Fibroblast of lung (primary cell): ENCODE results near the gene KCNC2. TPM values are rescaled to one million over a fixed set of nuclear protein-coding genes. Genes with fewer than 3 reads are reported as not detected.

Experiments used
- DNase-seq, 2 donors: peaks; one replicate each; pipeline versions ENCODE4 v3.0.0 to v3.0.0-alpha.2; 2010; ENCODE audit warnings: low read depth in 2 of 2
- H2AFZ ChIP-seq: 2 replicates; pipeline ENCODE4 v1.5.1; 2012; ENCODE audit warnings: low read length, control low read depth, inconsistent platforms
- H3K27ac ChIP-seq: 2 replicates; pipeline ENCODE4 v1.5.1; 2011; ENCODE audit warnings: low read length, control low read depth; ENCODE audit not compliant: insufficient read depth
- H3K27me3 ChIP-seq: 2 replicates; pipeline ENCODE4 v1.5.1; 2011; ENCODE audit warnings: mild to moderate bottlenecking, low read length; ENCODE audit not compliant: control insufficient read depth, insufficient read depth
- H3K36me3 ChIP-seq: 2 replicates; pipeline ENCODE4 v1.5.1; 2011; ENCODE audit warnings: low read length; ENCODE audit not compliant: control insufficient read depth, insufficient read depth
- H3K4me1 ChIP-seq: 2 replicates; pipeline ENCODE4 v1.5.1; 2011; ENCODE audit warnings: low read length; ENCODE audit not compliant: control insufficient read depth, insufficient read depth; ENCODE audit errors: extremely low read depth
- H3K4me2 ChIP-seq: 2 replicates; pipeline ENCODE4 v1.5.1; 2011; ENCODE audit warnings: low read length, control low read depth; ENCODE audit not compliant: insufficient read depth; ENCODE audit errors: extremely low read depth
- H3K4me3 ChIP-seq, 4 experiments: fragments of 200-600 bp in 1 of 4; sonication (generic) in 1 of 4; replicated peaks in 1 of 4; 2 replicates each; pipeline ENCODE4 v1.5.1; 2011 to 2016; ENCODE audit warnings: low read length in 4 of 4, low read depth in 3 of 4, mild to moderate bottlenecking in 3 of 4, control low read depth in 2 of 4, inconsistent platforms in 1 of 4, mixed read lengths in 1 of 4; ENCODE audit not compliant: insufficient read depth in 1 of 4; ENCODE audit errors: control extremely low read depth in 1 of 4
- H3K79me2 ChIP-seq: 2 replicates; pipeline ENCODE4 v1.5.1; 2012; ENCODE audit warnings: mild to moderate bottlenecking, low read length, inconsistent platforms; ENCODE audit not compliant: control insufficient read depth, insufficient read depth
- H3K9ac ChIP-seq: 2 replicates; pipeline ENCODE4 v1.5.1; 2011; ENCODE audit warnings: mild to moderate bottlenecking, low read length, control low read depth; ENCODE audit not compliant: insufficient read depth
- H3K9me3 ChIP-seq: 2 replicates; pipeline ENCODE4 v1.5.1; 2012; ENCODE audit warnings: low read depth, low read length; ENCODE audit not compliant: control insufficient read depth, insufficient read depth
- H4K20me1 ChIP-seq: 2 replicates; pipeline ENCODE4 v1.5.1; 2011; ENCODE audit warnings: low read length; ENCODE audit not compliant: control insufficient read depth, insufficient read depth; ENCODE audit errors: extremely low read depth
- EZH2 ChIP-seq: IDR thresholded peaks from 2 replicates; pipeline ENCODE4 v1.5.1; 2012; ENCODE audit warnings: low read length, control low read depth, mild to moderate bottlenecking; ENCODE audit errors: missing control alignments
- polyA plus RNA-seq, 2 donors: library from polyadenylated mRNA; depleted of rRNA in 1 of 2; stranded (reverse) in 1 of 2; unstranded in 1 of 2; fragments of >200 nt; gene quantifications; 2 replicates each; pipeline ENCODE4 v1.2.1, GENCODE V29; 2011 to 2012; ENCODE audit warnings: missing spikeins in 1 of 2
- total RNA-seq: library from RNA; depleted of rRNA; stranded (reverse); fragments of >200 nt; gene quantifications from 2 replicates; pipeline ENCODE4 v1.2.1, GENCODE V29; 2014
- TF ChIP-seq, protein P1 (sequence below), 2 donors: IDR thresholded peaks in 1 of 2; conservative IDR thresholded peaks in 1 of 2; 1 replicate in 1 of 2; 2 replicates in 1 of 2; pipeline ENCODE4 v1.5.1; 2011 to 2012; ENCODE audit warnings: low read length in 2 of 2, control low read depth in 1 of 2, inconsistent platforms in 1 of 2, low read depth in 1 of 2, mild to moderate bottlenecking in 1 of 2

The KCNC2 gene
- total and polyA plus RNA-seq, 2 donors (not counting 1 experiment from before 2014, with no cell fraction given), result not detected

DNA sequence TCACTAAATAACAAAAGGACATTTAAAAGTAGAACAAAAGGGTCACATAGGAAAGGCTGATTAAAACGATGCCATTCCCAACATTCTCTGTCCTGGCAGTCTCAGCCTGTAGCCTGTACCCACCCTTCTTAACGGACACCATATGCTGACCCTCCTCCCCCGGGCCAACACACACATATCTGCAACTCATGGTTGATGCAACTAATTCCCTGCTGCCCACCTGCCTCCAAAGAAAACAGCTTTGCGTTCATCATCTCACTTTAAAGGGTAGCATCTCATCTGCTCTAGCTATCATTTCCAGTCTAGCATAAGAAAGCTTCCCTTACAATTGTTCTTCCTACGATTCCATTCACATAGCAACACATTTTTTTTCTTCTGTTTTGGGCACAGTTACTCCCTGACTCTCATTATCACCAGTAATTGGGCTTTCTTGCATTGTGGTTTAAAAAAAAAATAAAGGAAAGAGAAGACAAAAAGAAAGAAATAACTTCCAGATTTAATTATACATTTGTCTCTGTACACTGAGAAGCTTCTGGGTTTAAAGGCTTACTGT is 92.9 kb downstream of the KCNC2 start:
- TF ChIP-seq, protein P1, sequence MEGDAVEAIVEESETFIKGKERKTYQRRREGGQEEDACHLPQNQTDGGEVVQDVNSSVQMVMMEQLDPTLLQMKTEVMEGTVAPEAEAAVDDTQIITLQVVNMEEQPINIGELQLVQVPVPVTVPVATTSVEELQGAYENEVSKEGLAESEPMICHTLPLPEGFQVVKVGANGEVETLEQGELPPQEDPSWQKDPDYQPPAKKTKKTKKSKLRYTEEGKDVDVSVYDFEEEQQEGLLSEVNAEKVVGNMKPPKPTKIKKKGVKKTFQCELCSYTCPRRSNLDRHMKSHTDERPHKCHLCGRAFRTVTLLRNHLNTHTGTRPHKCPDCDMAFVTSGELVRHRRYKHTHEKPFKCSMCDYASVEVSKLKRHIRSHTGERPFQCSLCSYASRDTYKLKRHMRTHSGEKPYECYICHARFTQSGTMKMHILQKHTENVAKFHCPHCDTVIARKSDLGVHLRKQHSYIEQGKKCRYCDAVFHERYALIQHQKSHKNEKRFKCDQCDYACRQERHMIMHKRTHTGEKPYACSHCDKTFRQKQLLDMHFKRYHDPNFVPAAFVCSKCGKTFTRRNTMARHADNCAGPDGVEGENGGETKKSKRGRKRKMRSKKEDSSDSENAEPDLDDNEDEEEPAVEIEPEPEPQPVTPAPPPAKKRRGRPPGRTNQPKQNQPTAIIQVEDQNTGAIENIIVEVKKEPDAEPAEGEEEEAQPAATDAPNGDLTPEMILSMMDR (conservative IDR thresholded peaks at IDR 0.05 in 1 of 2, IDR thresholded peaks at IDR 0.05 in 1 of 2; ENCODE audit: low read depth in 1 of 2, low read length in 2 of 2), result no peak
- no peak for TF ChIP-seq EZH2
- no peaks in the 10 kb centered on the region for H4K20me1 ChIP-seq
- H3K4me1 ChIP-seq, result no peaks in the 10 kb centered on the region
- H3K4me2 ChIP-seq, result no peak overlapping the region
- no peak overlapping the region for H3K4me3 ChIP-seq
- H3K27me3 ChIP-seq, result no peaks in the 10 kb centered on the region
- H3K36me3 ChIP-seq, result no peaks in the 10 kb centered on the region
- DNase-seq, result no peak
- no peaks in the 10 kb centered on the region for H3K9me3 ChIP-seq
- H2AFZ ChIP-seq, result no peak overlapping the region
- H3K27ac ChIP-seq, result no peak overlapping the region
- no peak overlapping the region for H3K9ac ChIP-seq
- no peaks in the 10 kb centered on the region for H3K79me2 ChIP-seq

DNA sequence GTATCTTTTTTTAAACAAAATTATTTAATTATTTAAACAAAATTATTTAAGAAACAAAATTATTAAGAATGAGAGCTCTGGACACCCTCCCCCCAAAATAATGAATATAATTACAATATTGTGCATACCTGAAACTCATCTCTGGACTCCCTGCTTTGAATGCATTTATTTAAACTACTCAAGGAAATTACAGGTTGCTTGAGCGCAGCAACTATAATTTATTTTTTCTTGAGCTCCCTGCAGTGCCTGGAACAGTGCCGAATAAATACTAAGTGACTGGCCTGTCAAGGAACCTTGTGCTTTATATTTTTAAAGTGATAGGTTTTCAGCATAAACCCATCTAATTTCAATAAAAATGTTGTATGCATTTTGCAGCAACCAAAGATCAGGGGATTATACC is 93.9 kb downstream of the KCNC2 start:
- Histone ChIP-seq H3K9me3 (no peaks in the 10 kb centered on the region), H3K4me3 (no peak overlapping the region), H3K27me3 (no peaks in the 10 kb centered on the region), H3K4me1 (no peaks in the 10 kb centered on the region), H2AFZ (no peak overlapping the region), H3K36me3 (no peaks in the 10 kb centered on the region), H3K79me2 (no peaks in the 10 kb centered on the region), H4K20me1 (no peaks in the 10 kb centered on the region), H3K9ac (no peak overlapping the region), H3K27ac (no peak overlapping the region), H3K4me2 (no peak overlapping the region)
- no peak for TF ChIP-seq EZH2
- TF ChIP-seq, protein P1 (conservative IDR thresholded peaks at IDR 0.05 in 1 of 2, IDR thresholded peaks at IDR 0.05 in 1 of 2; ENCODE audit: low read depth in 1 of 2, low read length in 2 of 2), result no peak
- no peak for DNase-seq

DNA sequence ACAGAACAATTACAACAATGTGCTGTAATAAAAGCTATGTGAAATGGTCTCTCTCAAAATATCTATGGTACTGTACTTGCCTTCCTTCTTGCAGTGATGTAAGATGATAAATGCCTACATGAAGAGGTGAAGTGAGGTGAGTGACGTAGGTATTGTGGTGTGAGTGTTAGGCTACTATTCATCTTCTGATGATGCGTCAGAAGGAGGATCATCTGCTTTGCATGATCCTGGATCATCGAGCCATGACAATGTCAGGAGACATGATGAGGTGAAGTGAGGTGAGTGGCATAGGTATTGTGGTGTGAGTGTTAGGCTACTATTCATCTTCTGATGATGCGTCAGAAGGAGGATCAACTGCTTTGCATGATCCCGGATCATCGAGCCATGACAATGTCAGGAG is 105.8 kb downstream of the KCNC2 start:
- no peak overlapping the region for H3K4me3 ChIP-seq
- no peaks in the 10 kb centered on the region for H3K9me3 ChIP-seq
- TF ChIP-seq EZH2, result no peak
- TF ChIP-seq, protein P1 (conservative IDR thresholded peaks at IDR 0.05 in 1 of 2, IDR thresholded peaks at IDR 0.05 in 1 of 2; ENCODE audit: low read depth in 1 of 2, low read length in 2 of 2), result no peak

More for the DNA sequence above, 105.8 kb downstream of the KCNC2 start:
- no peak overlapping the region for H3K4me2 ChIP-seq
- no peaks in the 10 kb centered on the region for H3K79me2 ChIP-seq
- H3K27me3 ChIP-seq, result no peaks in the 10 kb centered on the region
- H3K27ac ChIP-seq, result no peak overlapping the region
- H3K36me3 ChIP-seq, result no peaks in the 10 kb centered on the region
- no peaks in the 10 kb centered on the region for H3K4me1 ChIP-seq
- DNase-seq, result no peak
- no peaks in the 10 kb centered on the region for H4K20me1 ChIP-seq
- no peak overlapping the region for H3K9ac ChIP-seq
- no peak overlapping the region for H2AFZ ChIP-seq
